ENCODE data around the gene NINJ1.
"Not testable (repeated sequence)": the region's sequence is repeated elsewhere in the genome, so short reads cannot be mapped to it uniquely, and the experiment has no call there.

DNA sequence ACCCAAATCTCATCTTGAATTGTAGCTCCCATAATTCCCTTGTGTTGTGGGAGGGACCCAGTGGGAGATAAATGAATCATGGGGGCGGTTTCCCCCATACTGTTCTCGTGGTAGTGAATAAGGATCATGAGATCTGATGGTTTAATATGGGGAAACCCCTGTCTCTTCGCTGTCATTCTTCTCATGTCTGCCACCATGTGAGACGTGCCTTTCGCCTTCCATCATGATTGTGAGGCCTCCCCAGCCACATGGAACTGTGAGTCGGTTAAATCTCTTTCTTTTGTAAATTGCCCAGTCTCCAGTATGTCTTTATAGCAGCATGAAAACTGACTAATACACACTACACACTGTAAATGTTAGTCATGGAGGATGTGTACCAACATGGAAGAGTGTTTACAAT, 12.6 kb upstream of the NINJ1 start:
- TF ChIP-seq, protein P1, sequence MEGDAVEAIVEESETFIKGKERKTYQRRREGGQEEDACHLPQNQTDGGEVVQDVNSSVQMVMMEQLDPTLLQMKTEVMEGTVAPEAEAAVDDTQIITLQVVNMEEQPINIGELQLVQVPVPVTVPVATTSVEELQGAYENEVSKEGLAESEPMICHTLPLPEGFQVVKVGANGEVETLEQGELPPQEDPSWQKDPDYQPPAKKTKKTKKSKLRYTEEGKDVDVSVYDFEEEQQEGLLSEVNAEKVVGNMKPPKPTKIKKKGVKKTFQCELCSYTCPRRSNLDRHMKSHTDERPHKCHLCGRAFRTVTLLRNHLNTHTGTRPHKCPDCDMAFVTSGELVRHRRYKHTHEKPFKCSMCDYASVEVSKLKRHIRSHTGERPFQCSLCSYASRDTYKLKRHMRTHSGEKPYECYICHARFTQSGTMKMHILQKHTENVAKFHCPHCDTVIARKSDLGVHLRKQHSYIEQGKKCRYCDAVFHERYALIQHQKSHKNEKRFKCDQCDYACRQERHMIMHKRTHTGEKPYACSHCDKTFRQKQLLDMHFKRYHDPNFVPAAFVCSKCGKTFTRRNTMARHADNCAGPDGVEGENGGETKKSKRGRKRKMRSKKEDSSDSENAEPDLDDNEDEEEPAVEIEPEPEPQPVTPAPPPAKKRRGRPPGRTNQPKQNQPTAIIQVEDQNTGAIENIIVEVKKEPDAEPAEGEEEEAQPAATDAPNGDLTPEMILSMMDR (IDR thresholded peaks at IDR 0.05), result not testable (repeated sequence)
- TF ChIP-seq EZH2, EZH2phosphoT487 (IDR thresholded peaks at IDR 0.05): not testable (repeated sequence)

All from neural progenitor cell (in vitro differentiated cells).